GM18498 (cell line): ENCODE measurements around the gene SNTG2.

Experiments used
- ATAC-seq: cut with Tn5 transposase; IDR thresholded peaks from one replicate; pipeline ENCODE4 v1.9.1; 2021; ENCODE audit warnings: mild to moderate bottlenecking, moderate library complexity; ENCODE audit not compliant: unreplicated experiment

SNTG2 gene

GRCh38 chr2:1306014-1306686 lies 355.5 kb downstream of the SNTG2 start:
- ATAC-seq, result no peak

- ATAC-seq, result no peak
Measured at GRCh38 chr2:1306687-1307516, 356.3 kb downstream of the SNTG2 start.

DNA sequence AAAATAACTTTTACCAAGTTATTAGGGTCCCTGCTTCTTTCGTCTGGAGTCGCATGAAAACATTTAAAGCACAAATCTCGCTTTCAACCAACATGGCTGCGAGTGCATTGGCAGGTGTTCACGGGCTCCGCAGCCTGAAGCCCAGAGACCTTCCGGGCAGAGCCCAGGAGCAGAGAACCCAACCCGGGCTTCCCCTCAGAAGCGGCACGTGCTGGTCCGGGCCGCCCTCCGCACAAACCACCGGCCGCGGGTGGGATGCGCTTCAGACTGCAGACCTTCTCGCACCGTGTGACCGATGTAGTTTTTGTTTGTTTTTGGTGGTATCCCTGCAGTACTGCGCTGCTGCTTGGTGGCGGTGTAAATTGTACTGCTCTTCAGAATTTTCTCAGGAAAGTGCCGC lies 357.0 kb downstream of the SNTG2 start:
- no peak for ATAC-seq

- no peak for ATAC-seq
Measured at GRCh38 chr2:1308678-1309077, 358.0 kb downstream of the SNTG2 start.

DNA sequence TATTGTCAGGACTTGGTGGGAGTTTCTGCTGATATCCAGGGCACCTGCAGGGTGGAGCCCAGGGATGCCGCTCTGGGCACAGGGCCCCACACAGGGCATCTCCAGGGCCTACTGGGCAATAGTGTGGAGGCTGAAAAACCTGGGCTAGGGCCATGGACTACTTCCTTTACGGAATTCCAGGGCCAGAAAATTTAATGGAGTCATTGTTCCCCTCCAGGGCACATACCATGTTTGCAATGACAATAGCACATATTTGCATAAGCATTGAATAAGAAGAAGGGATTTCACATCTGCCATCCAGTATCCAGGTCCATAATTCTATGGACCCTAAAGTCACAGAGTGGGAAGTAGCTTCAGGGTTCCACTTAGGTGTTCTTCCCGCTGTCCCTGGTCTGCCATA lies 358.9 kb downstream of the SNTG2 start:
- no peak for ATAC-seq

GRCh38 chr2:1310202-1310601 lies 359.6 kb downstream of the SNTG2 start:
- no peak for ATAC-seq

- no peak for ATAC-seq
Measured at GRCh38 chr2:1310866-1311265, 360.2 kb downstream of the SNTG2 start.

GRCh38 chr2:1313240-1313924 lies 362.7 kb downstream of the SNTG2 start:
- no peak for ATAC-seq

GRCh38 chr2:1314254-1314653 lies 363.6 kb downstream of the SNTG2 start:
- ATAC-seq, result no peak

GRCh38 chr2:1318366-1319009 lies 367.8 kb downstream of the SNTG2 start:
- no peak for ATAC-seq

- no peak for ATAC-seq
Measured at GRCh38 chr2:1319393-1319792, 368.7 kb downstream of the SNTG2 start.

DNA sequence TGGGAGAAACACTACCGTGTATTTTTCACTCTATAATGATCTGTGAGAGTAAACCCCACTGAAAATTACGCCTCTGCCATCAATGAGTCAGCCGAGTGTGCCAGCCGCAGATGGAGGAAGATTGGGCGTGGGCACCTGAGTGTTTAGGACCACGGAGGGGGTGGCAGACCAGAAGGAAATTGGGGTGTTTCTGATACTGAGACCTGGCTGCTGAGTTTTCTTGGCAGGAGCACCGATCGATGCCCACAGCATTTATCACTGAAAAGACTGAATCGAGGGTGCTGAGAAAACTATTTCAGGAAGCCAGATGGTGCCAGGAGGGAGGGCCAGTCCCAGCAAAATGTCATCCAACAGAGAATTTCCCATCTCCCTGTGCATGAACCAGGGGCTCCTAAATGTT lies 370.7 kb downstream of the SNTG2 start:
- no peak for ATAC-seq

GRCh38 chr2:1324884-1325283 lies 374.2 kb downstream of the SNTG2 start:
- no peak for ATAC-seq

DNA sequence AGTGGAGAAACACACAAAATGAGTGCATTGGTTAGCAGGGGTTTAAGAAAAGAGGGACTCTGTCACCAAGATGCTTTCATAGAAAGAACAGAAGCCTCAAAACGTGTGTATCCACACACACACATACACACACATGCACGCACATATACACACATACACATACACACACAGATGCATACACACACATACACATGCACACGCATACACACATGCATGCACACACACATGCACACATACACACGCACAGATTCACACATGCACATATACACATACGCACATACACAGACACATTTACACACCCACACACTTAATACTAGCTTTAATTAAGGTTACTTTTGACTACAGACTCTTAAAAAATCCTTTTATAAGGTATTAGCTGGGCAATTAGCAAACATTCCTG lies 378.0 kb downstream of the SNTG2 start:
- ATAC-seq, result no peak

GRCh38 chr2:1339388-1340140 lies 388.9 kb downstream of the SNTG2 start:
- ATAC-seq, result no peak

GRCh38 chr2:1340141-1340512 lies 389.5 kb downstream of the SNTG2 start:
- no peak for ATAC-seq

GRCh38 chr2:1341404-1342120 lies 390.9 kb downstream of the SNTG2 start:
- ATAC-seq, result no peak

GRCh38 chr2:1348789-1349188 lies 398.1 kb downstream of the SNTG2 start:
- no peak for ATAC-seq

DNA sequence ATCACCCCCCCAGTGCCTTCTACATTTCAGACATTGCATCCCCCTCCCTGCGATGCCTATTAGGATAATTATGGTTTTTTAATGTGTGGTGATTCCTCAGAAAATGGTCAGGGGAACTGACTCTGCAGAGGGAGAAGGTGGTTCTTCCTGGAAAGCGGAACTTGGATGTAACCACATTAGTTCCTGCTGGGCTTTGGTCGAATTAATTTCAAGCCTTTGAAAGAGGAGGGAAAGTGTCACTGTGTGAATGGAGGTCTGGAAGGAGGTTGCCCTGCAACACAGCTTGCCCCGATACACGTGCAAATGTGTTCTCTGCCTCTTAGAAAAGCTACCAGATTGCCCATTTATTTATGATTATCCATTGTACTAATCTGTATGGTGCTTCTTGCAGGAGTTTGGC lies 399.5 kb downstream of the SNTG2 start:
- no peak for ATAC-seq

- ATAC-seq, result no peak
Measured at GRCh38 chr2:1353124-1353523, 402.5 kb downstream of the SNTG2 start.
